ENCODE data around the gene PLEK. TPM values are rescaled to one million over a fixed set of nuclear protein-coding genes. Genes with fewer than 3 reads are reported as not detected.
"Not testable (repeated sequence)": the region's sequence is repeated elsewhere in the genome, so short reads cannot be mapped to it uniquely, and the experiment has no call there.

The PLEK gene
- polyA plus RNA-seq, 6 donors from 2014 or later: 69.0 to 215 (median 129) TPM

GRCh38 chr2:68391099-68391498 is 26.0 kb downstream of the PLEK start:
- peak overlapping the region in 2 of 6 donors; percentile 29 to 40 for H3K27ac Mint-ChIP-seq
- peak overlapping the region in 1 of 8 donors; percentile 34 for H3K4me3 Mint-ChIP-seq
- DNase-seq: no peak

GRCh38 chr2:68391869-68392268 is 26.8 kb downstream of the PLEK start:
- no peaks in the 10 kb centered on the region for H3K9me3 Mint-ChIP-seq
- peak overlapping the region in 5 of 6 donors; percentile 30 to 64 (median 51) for H3K27ac Mint-ChIP-seq
- no peak for ATAC-seq (ENCODE audit: low read depth in 2 of 2)
- peak overlapping the region in 2 of 8 donors; percentile 26 to 88 for H3K4me3 Mint-ChIP-seq
- H3K4me1 Mint-ChIP-seq: peaks cover 60 to 71% (median 70%) of the 10 kb centered on the region in 3 donors
- peaks cover 65 to 76% of the 10 kb centered on the region in 2 donors for H3K36me3 Mint-ChIP-seq
- DNase-seq: no peak
- no peaks in the 10 kb centered on the region for H3K27me3 Mint-ChIP-seq

More at GRCh38 chr2:68391099-68391498, 26.0 kb downstream of the PLEK start:
- Mint-ChIP-seq H3K27me3 (no peaks in the 10 kb centered on the region), H3K4me1 (peaks cover 61 to 76% (median 71%) of the 10 kb centered on the region in 3 donors), H3K9me3 (no peaks in the 10 kb centered on the region), H3K36me3 (peaks cover 58 to 68% of the 10 kb centered on the region in 2 donors)
- no peak for ATAC-seq (ENCODE audit: low read depth in 2 of 2)

GRCh38 chr2:68396093-68396492 is 31.0 kb downstream of the PLEK start:
- H3K4me3 Mint-ChIP-seq: no peak overlapping the region

GRCh38 chr2:68397704-68398263 is 32.7 kb downstream of the PLEK start:
- H3K4me3 Mint-ChIP-seq; DNase-seq; ATAC-seq (ENCODE audit: low read depth in 2 of 2); H3K27me3 Mint-ChIP-seq: not testable (repeated sequence)
- peak overlapping the region in 1 of 6 donors; percentile 77 for H3K27ac Mint-ChIP-seq
- H3K9me3 Mint-ChIP-seq: peaks cover 0 to 43% (median 11%) of the 10 kb centered on the region in 7 donors
- peaks cover 55 to 92% of the 10 kb centered on the region in 2 donors for H3K36me3 Mint-ChIP-seq
- H3K4me1 Mint-ChIP-seq: peaks cover 45 to 63% (median 63%) of the 10 kb centered on the region in 3 donors

More at GRCh38 chr2:68396093-68396492, 31.0 kb downstream of the PLEK start:
- Mint-ChIP-seq H3K27me3 (no peaks in the 10 kb centered on the region), H3K27ac (peak overlapping the region; percentile 7 to 93 (median 63)), H3K4me1 (peaks cover 46 to 61% (median 60%) of the 10 kb centered on the region in 3 donors), H3K36me3 (peaks cover 57 to 89% of the 10 kb centered on the region in 2 donors), H3K9me3 (peaks cover 0 to 31% (median 11%) of the 10 kb centered on the region in 7 donors)
- DNase-seq (no peak), ATAC-seq (ENCODE audit: low read depth in 2 of 2) (no peak)

GRCh38 chr2:68403199-68403644 is 38.1 kb downstream of the PLEK start:
- DNase-seq (peak; percentile 48), ATAC-seq (ENCODE audit: low read depth in 2 of 2) (peak; percentile 83 to 86)
- H3K9me3 Mint-ChIP-seq: peaks cover 3 to 50% (median 17%) of the 10 kb centered on the region in 7 donors
- H3K27ac Mint-ChIP-seq: peak overlapping the region; percentile 74 to 97 (median 85)
- H3K4me3 Mint-ChIP-seq: peak overlapping the region; percentile 23 to 89 (median 68)
- peaks cover 61 to 93% (median 86%) of the 10 kb centered on the region in 3 donors for H3K4me1 Mint-ChIP-seq
- peaks cover 23 to 60% of the 10 kb centered on the region in 2 donors for H3K36me3 Mint-ChIP-seq
- H3K27me3 Mint-ChIP-seq: no peaks in the 10 kb centered on the region

GRCh38 chr2:68404164-68404563 is 39.1 kb downstream of the PLEK start:
- Mint-ChIP-seq H3K27ac (peak overlapping the region in 4 of 6 donors; percentile 60 to 97 (median 82)), H3K9me3 (peaks cover 0 to 43% (median 20%) of the 10 kb centered on the region in 7 donors), H3K36me3 (peaks cover 26 to 54% of the 10 kb centered on the region in 2 donors), H3K27me3 (no peaks in the 10 kb centered on the region), H3K4me3 (peak overlapping the region in 5 of 8 donors; percentile 15 to 89 (median 66)), H3K4me1 (peaks cover 65 to 98% (median 88%) of the 10 kb centered on the region in 3 donors)
- no peak for DNase-seq
- peak; percentile 53 to 66 for ATAC-seq (ENCODE audit: low read depth in 2 of 2)

- Mint-ChIP-seq H3K27me3 (no peaks in the 10 kb centered on the region), H3K4me1 (peaks cover 66 to 98% (median 88%) of the 10 kb centered on the region in 3 donors), H3K36me3 (peaks cover 26 to 49% of the 10 kb centered on the region in 2 donors), H3K9me3 (peaks cover 0 to 34% (median 18%) of the 10 kb centered on the region in 7 donors), H3K27ac (peak overlapping the region in 5 of 6 donors; percentile 60 to 97 (median 79)), H3K4me3 (peak overlapping the region in 5 of 8 donors; percentile 11 to 89 (median 68))
- peak; percentile 48 to 52 for ATAC-seq (ENCODE audit: low read depth in 2 of 2)
- no peak for DNase-seq
These were observed 40.1 kb downstream of the PLEK start for GRCh38 chr2:68404893-68405799.

GRCh38 chr2:68411397-68412126 is 46.5 kb downstream of the PLEK start:
- Mint-ChIP-seq H3K4me3 (peak overlapping the region; percentile 73 to 88 (median 76)), H3K4me1 (peaks cover 52 to 84% (median 81%) of the 10 kb centered on the region in 3 donors), H3K9me3 (peaks cover 0 to 19% (median 7%) of the 10 kb centered on the region in 7 donors), H3K27me3 (no peaks in the 10 kb centered on the region), H3K36me3 (peaks cover 8 to 16% of the 10 kb centered on the region in 2 donors), H3K27ac (peak overlapping the region; percentile 40 to 96 (median 88))
- ATAC-seq (ENCODE audit: low read depth in 2 of 2) (peak; percentile 90 to 96), DNase-seq (peak; percentile 66)

- Mint-ChIP-seq H3K27me3 (no peaks in the 10 kb centered on the region), H3K36me3 (peaks cover 8 to 13% of the 10 kb centered on the region in 2 donors), H3K27ac (peak overlapping the region; percentile 70 to 96 (median 88)), H3K9me3 (peaks cover 0 to 12% (median 7%) of the 10 kb centered on the region in 7 donors), H3K4me1 (peaks cover 55 to 84% (median 81%) of the 10 kb centered on the region in 3 donors), H3K4me3 (peak overlapping the region; percentile 73 to 88 (median 76))
- no peak for DNase-seq
- ATAC-seq (ENCODE audit: low read depth in 2 of 2): no peak
These were observed 47.2 kb downstream of the PLEK start for GRCh38 chr2:68412127-68412819.

- H3K27ac Mint-ChIP-seq: peak overlapping the region in 5 of 6 donors; percentile 16 to 91 (median 81)
- H3K4me1 Mint-ChIP-seq: peaks cover 62 to 88% (median 84%) of the 10 kb centered on the region in 3 donors
- H3K27me3 Mint-ChIP-seq: no peaks in the 10 kb centered on the region
- no peak for ATAC-seq (ENCODE audit: low read depth in 2 of 2)
- no peak for DNase-seq
- peaks cover 0 to 3% (median 0%) of the 10 kb centered on the region in 7 donors for H3K9me3 Mint-ChIP-seq
- H3K36me3 Mint-ChIP-seq: peaks cover under 1 to 1% of the 10 kb centered on the region in 2 donors
- peak overlapping the region in 6 of 8 donors; percentile 23 to 80 (median 48) for H3K4me3 Mint-ChIP-seq
These were observed 48.4 kb downstream of the PLEK start for GRCh38 chr2:68413466-68413865.

GRCh38 chr2:68414452-68414851 is 49.4 kb downstream of the PLEK start:
- ATAC-seq (ENCODE audit: low read depth in 2 of 2) (no peak), DNase-seq (no peak)
- Mint-ChIP-seq H3K4me3 (no peak overlapping the region), H3K27me3 (no peaks in the 10 kb centered on the region), H3K27ac (peak overlapping the region in 1 of 6 donors; percentile 67), H3K9me3 (peaks cover 0 to 2% (median 0%) of the 10 kb centered on the region in 7 donors), H3K36me3 (no peaks in the 10 kb centered on the region), H3K4me1 (peaks cover 64 to 89% (median 84%) of the 10 kb centered on the region in 3 donors)

- H3K27me3 Mint-ChIP-seq: no peaks in the 10 kb centered on the region
- H3K4me1 Mint-ChIP-seq: peaks cover 65 to 89% (median 83%) of the 10 kb centered on the region in 3 donors
- no peak for ATAC-seq (ENCODE audit: low read depth in 2 of 2)
- no peaks in the 10 kb centered on the region for H3K36me3 Mint-ChIP-seq
- no peak for DNase-seq
- peak overlapping the region in 3 of 6 donors; percentile 29 to 67 (median 62) for H3K27ac Mint-ChIP-seq
- H3K4me3 Mint-ChIP-seq: no peak overlapping the region
- peaks cover 0 to 2% (median 0%) of the 10 kb centered on the region in 7 donors for H3K9me3 Mint-ChIP-seq
These were observed 49.8 kb downstream of the PLEK start for GRCh38 chr2:68414876-68415275.

Measured in naive B cell (primary cell).